ENCODE measurements around the gene TRAF3.
"Not testable (repeated sequence)": the region's sequence is repeated elsewhere in the genome, so short reads cannot be mapped to it uniquely, and the experiment has no call there.

TRAF3 gene

GRCh38 chr14:102804858-102805257, 27.6 kb downstream of the TRAF3 start:
- DNase-seq (ENCODE audit: extremely low read depth in 1 of 2, low read depth in 1 of 2): no peak

- DNase-seq (ENCODE audit: extremely low read depth in 1 of 2, low read depth in 1 of 2): peak; percentile 39 to 71
These were observed 28.2 kb downstream of the TRAF3 start for GRCh38 chr14:102805371-102805891.

GRCh38 chr14:102805941-102806340, 28.7 kb downstream of the TRAF3 start:
- DNase-seq (ENCODE audit: extremely low read depth in 1 of 2, low read depth in 1 of 2): no peak

- no peak for DNase-seq (ENCODE audit: extremely low read depth in 1 of 2, low read depth in 1 of 2)
These were observed 29.2 kb downstream of the TRAF3 start for GRCh38 chr14:102806447-102806846.

GRCh38 chr14:102807013-102807406, 29.8 kb downstream of the TRAF3 start:
- no peak for DNase-seq (ENCODE audit: extremely low read depth in 1 of 2, low read depth in 1 of 2)

- no peak for DNase-seq (ENCODE audit: extremely low read depth in 1 of 2, low read depth in 1 of 2)
These were observed 32.6 kb downstream of the TRAF3 start for GRCh38 chr14:102809870-102810269.

GRCh38 chr14:102810523-102810922, 33.3 kb downstream of the TRAF3 start:
- no peak for DNase-seq (ENCODE audit: extremely low read depth in 1 of 2, low read depth in 1 of 2)

GRCh38 chr14:102811254-102811963, 34.2 kb downstream of the TRAF3 start:
- DNase-seq (ENCODE audit: extremely low read depth in 1 of 2, low read depth in 1 of 2): no peak

- no peak for DNase-seq (ENCODE audit: extremely low read depth in 1 of 2, low read depth in 1 of 2)
These were observed 34.7 kb downstream of the TRAF3 start for GRCh38 chr14:102811971-102812370.

GRCh38 chr14:102813691-102814090, 36.4 kb downstream of the TRAF3 start:
- no peak for DNase-seq (ENCODE audit: extremely low read depth in 1 of 2, low read depth in 1 of 2)

- DNase-seq (ENCODE audit: extremely low read depth in 1 of 2, low read depth in 1 of 2): no peak
These were observed 40.1 kb downstream of the TRAF3 start for GRCh38 chr14:102817318-102817717.

GRCh38 chr14:102817942-102818940, 41.0 kb downstream of the TRAF3 start:
- no peak for DNase-seq (ENCODE audit: extremely low read depth in 1 of 2, low read depth in 1 of 2)

- peak; percentile 47 to 82 for DNase-seq (ENCODE audit: extremely low read depth in 1 of 2, low read depth in 1 of 2)
These were observed 42.0 kb downstream of the TRAF3 start for GRCh38 chr14:102819176-102819628.

GRCh38 chr14:102819747-102820330, 42.6 kb downstream of the TRAF3 start:
- DNase-seq (ENCODE audit: extremely low read depth in 1 of 2, low read depth in 1 of 2): no peak

GRCh38 chr14:102821252-102821651, 44.0 kb downstream of the TRAF3 start:
- DNase-seq (ENCODE audit: extremely low read depth in 1 of 2, low read depth in 1 of 2): no peak

GRCh38 chr14:102822311-102822863, 45.1 kb downstream of the TRAF3 start:
- DNase-seq (ENCODE audit: extremely low read depth in 1 of 2, low read depth in 1 of 2): peak; percentile 17 to 68

GRCh38 chr14:102822887-102823286, 45.6 kb downstream of the TRAF3 start:
- not testable (repeated sequence) for DNase-seq (ENCODE audit: extremely low read depth in 1 of 2, low read depth in 1 of 2)

GRCh38 chr14:102823546-102823945, 46.3 kb downstream of the TRAF3 start:
- no peak for DNase-seq (ENCODE audit: extremely low read depth in 1 of 2, low read depth in 1 of 2)

- no peak for DNase-seq (ENCODE audit: extremely low read depth in 1 of 2, low read depth in 1 of 2)
These were observed 47.6 kb downstream of the TRAF3 start for GRCh38 chr14:102824832-102825231.

- DNase-seq (ENCODE audit: extremely low read depth in 1 of 2, low read depth in 1 of 2): no peak
These were observed 48.3 kb downstream of the TRAF3 start for GRCh38 chr14:102825307-102826095.

All from stimulated activated CD8-positive, alpha-beta memory T cell treated with anti-CD3 and anti-CD28 coated beads, Interleukin-7, amount 100 ng/mL, for 48 hours (primary cell).